Measurements from ENCODE around the gene PHETA1. TPM values are rescaled to one million over a fixed set of nuclear protein-coding genes. Genes with fewer than 3 reads are reported as not detected.

Gene PHETA1
- total RNA-seq, 1 experiment from 2014 or later, result 12.4 TPM

DNA sequence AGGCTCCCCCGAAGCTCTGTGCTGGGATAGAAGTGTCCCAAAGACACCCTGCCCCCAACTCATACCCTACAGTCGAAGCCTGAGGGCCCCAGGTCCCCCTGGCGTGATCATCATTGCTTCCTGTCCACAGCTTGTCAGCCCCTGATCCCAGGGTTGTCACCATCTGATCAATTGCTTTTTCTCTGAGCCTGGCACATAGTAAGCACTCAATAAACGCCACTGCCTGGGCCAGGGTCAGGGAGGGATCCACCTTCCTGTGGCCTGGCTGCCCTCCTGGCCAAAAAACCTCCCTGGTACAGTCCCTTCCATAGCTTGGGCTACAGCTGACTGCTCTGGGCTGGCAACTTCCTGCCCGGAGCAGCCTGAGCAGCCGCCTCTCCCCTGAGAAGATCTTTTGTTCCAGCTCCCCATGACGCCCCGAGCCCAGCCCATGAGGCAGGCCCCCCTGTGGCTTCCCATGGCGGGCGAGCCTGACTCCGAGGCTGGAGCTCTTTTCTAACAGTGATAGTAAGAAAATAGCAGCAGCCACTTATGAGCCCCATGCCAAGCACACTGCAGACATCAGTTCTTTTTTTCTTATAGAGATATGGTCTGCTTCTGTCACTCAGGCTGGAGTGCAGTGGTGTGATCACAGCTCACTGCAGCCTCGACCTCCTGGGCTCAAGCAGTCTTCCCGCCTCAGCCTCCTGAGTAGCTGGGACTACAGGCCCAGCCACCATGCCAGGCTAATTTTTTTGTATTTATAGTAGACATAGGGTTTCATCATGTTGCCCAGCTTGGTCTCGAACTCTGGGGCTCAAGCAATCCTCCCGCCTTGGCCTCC, 43.3 kb upstream of the PHETA1 start:
- Mint-ChIP-seq H3K27me3 (ENCODE audit: low read depth) (no peaks in the 10 kb centered on the region), H3K4me3 (peak overlapping the region; percentile 11; the same call in 1 of the 2 replicates), H3K4me1 (peaks cover 67% of the 10 kb centered on the region), H3K36me3 (no peaks in the 10 kb centered on the region), H3K9me3 (no peaks in the 10 kb centered on the region), H3K27ac (peak overlapping the region; percentile 58)
- ChIA-PET POLR2A (interaction anchor here (0.9 to 1.4 kb wide), 4 partner anchors 9 to 35 kb away, joined by 3 to 5 read pairs (median 4); no protein-coding TSS in a partner anchor), CTCF (interaction anchor here (0.7 to 3.5 kb wide), 8 partner anchors 8 to 113 kb away, joined by 3 to 48 read pairs (median 6); no protein-coding TSS in a partner anchor)
- no peak for TF ChIP-seq ZSCAN18 (CRISPR knock-in tag; IDR thresholded peaks at IDR 0.05)
- TF ChIP-seq ZNF423 (CRISPR knock-in tag; IDR thresholded peaks at IDR 0.05), result peak; percentile 99
- TF ChIP-seq MYBL2 (CRISPR knock-in tag; IDR thresholded peaks at IDR 0.05), result no peak
- TF ChIP-seq ELF4 (CRISPR knock-in tag; IDR thresholded peaks at IDR 0.05; ENCODE audit: low read depth), result no peak
- TF ChIP-seq FOXP1 (CRISPR knock-in tag; IDR thresholded peaks at IDR 0.05; ENCODE audit: borderline replicate concordance), result no peak
- TF ChIP-seq CBFB (CRISPR knock-in tag; IDR thresholded peaks at IDR 0.05; ENCODE audit: low read depth), result no peak
- ATAC-seq (peak; percentile 73), DNase-seq (ENCODE audit: low spot score) (peak; percentile 63)

GRCh38 chr12:111411185-111411764, 42.4 kb upstream of the PHETA1 start:
- ChIA-PET CTCF (interaction anchor here (1.4 to 3.5 kb wide), 5 partner anchors 7 to 112 kb away, joined by 4 to 48 read pairs (median 33); no protein-coding TSS in a partner anchor), POLR2A (interaction anchor here (0.6 to 1.3 kb wide), 4 partner anchors 8 to 223 kb away, joined by 3 to 5 read pairs (median 4); no protein-coding TSS in a partner anchor)
- H3K4me3 Mint-ChIP-seq, result no peak overlapping the region
- no peak overlapping the region; the same call in 1 of the 2 replicates for H3K27ac Mint-ChIP-seq
- no peaks in the 10 kb centered on the region for H3K36me3 Mint-ChIP-seq
- no peak for DNase-seq (ENCODE audit: low spot score)
- no peaks in the 10 kb centered on the region for H3K27me3 Mint-ChIP-seq (ENCODE audit: low read depth)
- peaks cover 72% of the 10 kb centered on the region for H3K4me1 Mint-ChIP-seq
- H3K9me3 Mint-ChIP-seq, result no peaks in the 10 kb centered on the region
- ATAC-seq, result no peak
- TF ChIP-seq TCF7 (CRISPR knock-in tag; IDR thresholded peaks at IDR 0.05; ENCODE audit: low read depth), result no peak
- TF ChIP-seq, protein P1, sequence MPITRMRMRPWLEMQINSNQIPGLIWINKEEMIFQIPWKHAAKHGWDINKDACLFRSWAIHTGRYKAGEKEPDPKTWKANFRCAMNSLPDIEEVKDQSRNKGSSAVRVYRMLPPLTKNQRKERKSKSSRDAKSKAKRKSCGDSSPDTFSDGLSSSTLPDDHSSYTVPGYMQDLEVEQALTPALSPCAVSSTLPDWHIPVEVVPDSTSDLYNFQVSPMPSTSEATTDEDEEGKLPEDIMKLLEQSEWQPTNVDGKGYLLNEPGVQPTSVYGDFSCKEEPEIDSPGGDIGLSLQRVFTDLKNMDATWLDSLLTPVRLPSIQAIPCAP (CRISPR knock-in tag; IDR thresholded peaks at IDR 0.05), result no peak
- no peak for TF ChIP-seq NR2C2 (CRISPR knock-in tag; IDR thresholded peaks at IDR 0.05)
- no peak for TF ChIP-seq USF1 (CRISPR knock-in tag; IDR thresholded peaks at IDR 0.05)
- TF ChIP-seq, protein P2, sequence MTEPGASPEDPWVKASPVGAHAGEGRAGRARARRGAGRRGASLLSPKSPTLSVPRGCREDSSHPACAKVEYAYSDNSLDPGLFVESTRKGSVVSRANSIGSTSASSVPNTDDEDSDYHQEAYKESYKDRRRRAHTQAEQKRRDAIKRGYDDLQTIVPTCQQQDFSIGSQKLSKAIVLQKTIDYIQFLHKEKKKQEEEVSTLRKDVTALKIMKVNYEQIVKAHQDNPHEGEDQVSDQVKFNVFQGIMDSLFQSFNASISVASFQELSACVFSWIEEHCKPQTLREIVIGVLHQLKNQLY (CRISPR knock-in tag; IDR thresholded peaks at IDR 0.05), result no peak
- TF ChIP-seq E2F5 (CRISPR knock-in tag; IDR thresholded peaks at IDR 0.05), result no peak
- TF ChIP-seq ESRRA (CRISPR knock-in tag; IDR thresholded peaks at IDR 0.05; ENCODE audit: borderline replicate concordance), result no peak
- no peak for TF ChIP-seq ZBTB21 (CRISPR knock-in tag; IDR thresholded peaks at IDR 0.05; ENCODE audit: borderline replicate concordance)
- no peak for TF ChIP-seq HMGXB4 (CRISPR knock-in tag; IDR thresholded peaks at IDR 0.05)
- TF ChIP-seq ZNF281 (CRISPR knock-in tag; IDR thresholded peaks at IDR 0.05), result no peak
- TF ChIP-seq, protein P3, sequence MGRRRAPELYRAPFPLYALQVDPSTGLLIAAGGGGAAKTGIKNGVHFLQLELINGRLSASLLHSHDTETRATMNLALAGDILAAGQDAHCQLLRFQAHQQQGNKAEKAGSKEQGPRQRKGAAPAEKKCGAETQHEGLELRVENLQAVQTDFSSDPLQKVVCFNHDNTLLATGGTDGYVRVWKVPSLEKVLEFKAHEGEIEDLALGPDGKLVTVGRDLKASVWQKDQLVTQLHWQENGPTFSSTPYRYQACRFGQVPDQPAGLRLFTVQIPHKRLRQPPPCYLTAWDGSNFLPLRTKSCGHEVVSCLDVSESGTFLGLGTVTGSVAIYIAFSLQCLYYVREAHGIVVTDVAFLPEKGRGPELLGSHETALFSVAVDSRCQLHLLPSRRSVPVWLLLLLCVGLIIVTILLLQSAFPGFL (CRISPR knock-in tag; IDR thresholded peaks at IDR 0.05; ENCODE audit: borderline replicate concordance), result no peak
- no peak for TF ChIP-seq CBFB (CRISPR knock-in tag; IDR thresholded peaks at IDR 0.05; ENCODE audit: low read depth)

Measured in WTC11 (cell line).